ENCODE data around the gene SPHK1. TPM values are rescaled to one million over a fixed set of nuclear protein-coding genes. Genes with fewer than 3 reads are reported as not detected.

Gene SPHK1
- total RNA-seq, 1 donor from 2014 or later, result 15.2 TPM

DNA sequence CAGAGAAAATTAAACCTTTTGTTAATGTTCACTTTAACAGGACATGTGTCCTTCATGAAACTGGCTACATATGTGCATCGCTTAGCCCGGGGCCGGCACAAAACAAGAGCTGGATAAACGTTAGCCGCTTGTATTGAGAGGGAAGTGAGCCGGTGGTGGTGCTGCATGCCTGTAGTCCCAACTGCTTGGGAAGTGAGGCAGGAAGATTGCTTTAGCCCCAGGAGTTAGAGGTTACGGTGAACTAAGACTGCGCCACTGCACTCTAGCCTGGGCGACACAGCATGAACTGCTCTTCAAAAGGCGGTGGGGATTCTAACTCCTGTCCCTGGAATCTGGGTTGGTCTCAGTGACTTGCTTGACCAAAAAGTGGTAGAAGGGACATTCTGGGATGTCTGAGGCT lies 15.0 kb upstream of the SPHK1 start:
- Mint-ChIP-seq H3K4me3 (ENCODE audit: unreplicated experiment) (peak overlapping the region; percentile 47), H3K9me3 (ENCODE audit: unreplicated experiment) (no peaks in the 10 kb centered on the region), H3K27me3 (ENCODE audit: unreplicated experiment) (no peaks in the 10 kb centered on the region), H3K4me1 (ENCODE audit: unreplicated experiment) (peaks cover 40% of the 10 kb centered on the region), H3K27ac (ENCODE audit: unreplicated experiment) (peak overlapping the region; percentile 80), H3K36me3 (ENCODE audit: unreplicated experiment) (no peaks in the 10 kb centered on the region)
- TF ChIP-seq, protein P1, sequence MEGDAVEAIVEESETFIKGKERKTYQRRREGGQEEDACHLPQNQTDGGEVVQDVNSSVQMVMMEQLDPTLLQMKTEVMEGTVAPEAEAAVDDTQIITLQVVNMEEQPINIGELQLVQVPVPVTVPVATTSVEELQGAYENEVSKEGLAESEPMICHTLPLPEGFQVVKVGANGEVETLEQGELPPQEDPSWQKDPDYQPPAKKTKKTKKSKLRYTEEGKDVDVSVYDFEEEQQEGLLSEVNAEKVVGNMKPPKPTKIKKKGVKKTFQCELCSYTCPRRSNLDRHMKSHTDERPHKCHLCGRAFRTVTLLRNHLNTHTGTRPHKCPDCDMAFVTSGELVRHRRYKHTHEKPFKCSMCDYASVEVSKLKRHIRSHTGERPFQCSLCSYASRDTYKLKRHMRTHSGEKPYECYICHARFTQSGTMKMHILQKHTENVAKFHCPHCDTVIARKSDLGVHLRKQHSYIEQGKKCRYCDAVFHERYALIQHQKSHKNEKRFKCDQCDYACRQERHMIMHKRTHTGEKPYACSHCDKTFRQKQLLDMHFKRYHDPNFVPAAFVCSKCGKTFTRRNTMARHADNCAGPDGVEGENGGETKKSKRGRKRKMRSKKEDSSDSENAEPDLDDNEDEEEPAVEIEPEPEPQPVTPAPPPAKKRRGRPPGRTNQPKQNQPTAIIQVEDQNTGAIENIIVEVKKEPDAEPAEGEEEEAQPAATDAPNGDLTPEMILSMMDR (IDR thresholded peaks at IDR 0.05), result no peak
- DNase-seq (ENCODE audit: extremely low spot score, unreplicated experiment), result no peak

DNA sequence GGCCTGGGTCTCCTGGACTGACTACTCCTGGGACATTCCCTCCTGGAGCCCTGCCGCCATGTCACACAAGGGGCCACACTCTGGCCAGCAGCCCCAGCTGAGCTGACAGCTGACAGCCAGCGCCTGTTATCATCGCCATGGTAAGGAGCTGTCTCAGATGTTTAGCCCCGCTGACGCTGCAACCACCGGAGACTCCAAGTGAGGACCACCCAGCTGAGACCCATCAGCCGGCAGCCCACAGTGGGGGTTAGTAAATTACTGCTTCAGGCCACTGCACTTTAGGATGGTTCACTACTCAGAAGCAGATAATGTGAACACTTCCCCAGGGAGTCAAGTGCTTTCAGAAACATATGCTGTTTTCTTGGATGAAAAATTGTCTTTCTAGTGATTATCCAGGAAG lies 14.6 kb upstream of the SPHK1 start:
- Mint-ChIP-seq H3K36me3 (ENCODE audit: unreplicated experiment) (no peaks in the 10 kb centered on the region), H3K9me3 (ENCODE audit: unreplicated experiment) (no peaks in the 10 kb centered on the region), H3K27me3 (ENCODE audit: unreplicated experiment) (no peaks in the 10 kb centered on the region), H3K4me1 (ENCODE audit: unreplicated experiment) (peaks cover 40% of the 10 kb centered on the region), H3K4me3 (ENCODE audit: unreplicated experiment) (peak overlapping the region; percentile 26), H3K27ac (ENCODE audit: unreplicated experiment) (peak overlapping the region; percentile 80)
- TF ChIP-seq, protein P1 (IDR thresholded peaks at IDR 0.05), result no peak
- no peak for DNase-seq (ENCODE audit: extremely low spot score, unreplicated experiment)

DNA sequence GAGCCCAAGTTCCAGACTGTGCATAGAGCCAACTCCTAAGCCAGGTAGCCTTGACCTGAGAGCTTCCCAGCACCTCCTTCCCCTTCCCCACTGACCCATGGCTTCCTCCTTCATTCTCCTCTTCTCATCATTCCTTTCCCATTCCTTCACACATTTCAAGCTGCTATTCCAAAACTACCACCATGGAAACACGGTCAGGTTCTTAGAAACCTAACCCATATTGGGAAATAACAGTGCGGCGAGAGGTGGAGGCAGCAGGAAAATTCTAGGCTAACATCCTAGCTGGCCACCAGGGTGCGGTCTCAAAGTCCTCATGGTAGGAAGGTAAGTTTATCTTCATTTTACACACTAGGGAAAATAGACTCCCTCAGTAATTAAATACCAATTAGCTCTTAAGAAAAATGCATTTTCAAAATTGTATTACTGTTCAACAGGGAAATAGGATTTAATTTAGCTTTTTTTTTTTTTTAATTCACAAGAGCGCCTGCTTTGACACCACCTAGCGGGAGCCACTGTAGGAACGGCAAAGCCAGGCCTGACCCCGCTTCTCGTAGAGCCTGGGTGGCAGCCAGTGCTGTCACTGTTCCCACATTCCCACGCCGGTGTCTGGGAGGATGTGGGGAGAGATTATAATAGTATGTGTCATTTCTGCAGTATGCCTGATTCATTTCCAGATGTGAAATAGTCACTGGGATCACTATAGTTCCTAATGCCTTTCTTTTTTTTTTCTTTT lies 14.0 kb upstream of the SPHK1 start:
- DNase-seq (ENCODE audit: extremely low spot score, unreplicated experiment), result no peak
- TF ChIP-seq, protein P1 (IDR thresholded peaks at IDR 0.05), result peak; percentile 45
- Mint-ChIP-seq H3K4me3 (ENCODE audit: unreplicated experiment) (no peak overlapping the region), H3K9me3 (ENCODE audit: unreplicated experiment) (no peaks in the 10 kb centered on the region), H3K36me3 (ENCODE audit: unreplicated experiment) (no peaks in the 10 kb centered on the region), H3K27ac (ENCODE audit: unreplicated experiment) (peak overlapping the region; percentile 80), H3K27me3 (ENCODE audit: unreplicated experiment) (no peaks in the 10 kb centered on the region), H3K4me1 (ENCODE audit: unreplicated experiment) (peaks cover 42% of the 10 kb centered on the region)

DNA sequence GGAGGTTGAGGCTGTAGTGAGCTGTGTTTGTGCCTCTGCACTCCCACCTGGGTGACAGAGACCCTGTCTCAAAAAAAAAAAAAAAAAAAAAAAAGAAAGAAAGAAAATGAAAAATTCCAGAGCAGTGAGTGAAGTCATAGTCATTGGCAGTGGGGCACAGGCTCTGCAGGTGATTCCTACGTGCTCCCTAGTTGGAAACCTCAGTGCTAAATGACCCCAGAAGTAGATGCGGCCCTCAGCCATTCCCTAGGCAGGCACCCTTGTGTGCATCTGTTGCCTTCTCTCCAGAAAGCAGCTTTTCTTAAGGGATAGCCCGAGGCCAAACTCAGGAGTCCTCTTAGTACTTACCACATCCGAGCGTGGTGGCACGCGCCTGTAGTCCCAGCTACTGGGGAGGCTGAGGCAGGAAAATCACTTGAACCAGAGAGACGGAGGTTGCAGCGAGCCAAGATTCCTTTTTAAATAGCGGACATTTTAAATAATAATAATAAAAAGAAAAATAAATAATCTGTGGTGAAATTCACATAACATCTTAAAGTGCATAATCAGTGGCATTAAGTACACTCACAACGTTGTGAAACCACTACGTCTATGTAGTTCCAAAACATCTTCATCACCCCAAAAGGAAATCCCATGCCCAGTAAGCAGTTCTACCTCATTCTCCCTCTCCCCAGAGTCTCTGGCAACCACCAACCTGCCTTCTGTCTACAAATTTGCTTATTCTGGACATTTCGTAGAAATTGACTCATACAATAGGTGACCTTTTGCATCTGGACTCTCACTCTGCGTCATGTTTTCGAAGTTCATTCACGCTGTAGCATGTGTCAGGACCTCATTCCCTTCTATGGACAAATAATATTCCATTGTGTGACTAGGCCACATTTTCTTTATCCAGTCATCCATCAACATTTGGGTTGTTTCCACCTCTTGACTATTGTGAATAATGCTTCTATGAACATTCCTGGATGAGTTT lies 12.5 kb upstream of the SPHK1 start:
- peaks cover 55% of the 10 kb centered on the region for H3K4me1 Mint-ChIP-seq (ENCODE audit: unreplicated experiment)
- no peak overlapping the region for H3K4me3 Mint-ChIP-seq (ENCODE audit: unreplicated experiment)
- H3K27ac Mint-ChIP-seq (ENCODE audit: unreplicated experiment), result peak overlapping the region; percentile 62
- no peak for DNase-seq (ENCODE audit: extremely low spot score, unreplicated experiment)
- no peaks in the 10 kb centered on the region for H3K36me3 Mint-ChIP-seq (ENCODE audit: unreplicated experiment)
- no peaks in the 10 kb centered on the region for H3K27me3 Mint-ChIP-seq (ENCODE audit: unreplicated experiment)
- no peaks in the 10 kb centered on the region for H3K9me3 Mint-ChIP-seq (ENCODE audit: unreplicated experiment)
- TF ChIP-seq, protein P1 (IDR thresholded peaks at IDR 0.05), result no peak

Data from osteocyte (in vitro differentiated cells).